Measurements from ENCODE around the gene MAPK12.

Gene MAPK12

GRCh38 chr22:50264946-50265669, 3.6 kb upstream of the MAPK12 start:
- no peak for DNase-seq

- DNase-seq, result no peak
These were observed 2.7 kb upstream of the MAPK12 start for GRCh38 chr22:50264104-50264745.

GRCh38 chr22:50262973-50263617, 1.6 kb upstream of the MAPK12 start:
- no peak for DNase-seq

- no peak for DNase-seq
These were observed 1.0 kb upstream of the MAPK12 start for GRCh38 chr22:50262460-50262911.

- DNase-seq, result peak; percentile 19
These were observed 475 bp downstream of the MAPK12 start for GRCh38 chr22:50260801-50261614.

- DNase-seq, result no peak
These were observed 1.1 kb downstream of the MAPK12 start for GRCh38 chr22:50260434-50260800.

GRCh38 chr22:50259302-50259701, 2.2 kb downstream of the MAPK12 start:
- DNase-seq, result no peak

- no peak for DNase-seq
These were observed 2.9 kb downstream of the MAPK12 start for GRCh38 chr22:50258361-50259292.

- DNase-seq, result no peak
These were observed 3.8 kb downstream of the MAPK12 start for GRCh38 chr22:50257451-50258360.

- no peak for DNase-seq
These were observed 4.4 kb downstream of the MAPK12 start for GRCh38 chr22:50257041-50257440.

GRCh38 chr22:50256258-50256862, 5.1 kb downstream of the MAPK12 start:
- DNase-seq, result no peak

- no peak for DNase-seq
These were observed 5.9 kb downstream of the MAPK12 start for GRCh38 chr22:50255607-50256006.

- DNase-seq, result no peak
These were observed 6.4 kb downstream of the MAPK12 start for GRCh38 chr22:50255099-50255498.

- no peak for DNase-seq
These were observed 7.5 kb downstream of the MAPK12 start for GRCh38 chr22:50253941-50254340.

- no peak for DNase-seq
These were observed 8.2 kb downstream of the MAPK12 start for GRCh38 chr22:50253046-50253915.

GRCh38 chr22:50252082-50253045, 9.1 kb downstream of the MAPK12 start:
- no peak for DNase-seq

GRCh38 chr22:50251477-50252081, 9.9 kb downstream of the MAPK12 start:
- DNase-seq, result no peak

Data from NCI-H748 treated with DMSO at 0.1 percent for 48 hours (cell line).